Left lung (tissue), 10 donors: Measurements from ENCODE around the gene GOLGA6L7. TPM values are rescaled to one million over a fixed set of nuclear protein-coding genes. Genes with fewer than 3 reads are reported as not detected.
"Not testable (repeated sequence)": the region's sequence is repeated elsewhere in the genome, so short reads cannot be mapped to it uniquely, and the experiment has no call there.

Source experiments
- ATAC-seq: fragments of 200-7000 bp; cut with Tn5 transposase; one replicate; pipeline ENCODE4 v1.9.1; 2020; ENCODE audit warnings: moderate library complexity
- DNase-seq, 4 donors: peaks; one replicate each; pipeline ENCODE4 v3.0.0-alpha.2; 2013 to 2020
- H3K27ac ChIP-seq, 2 donors: fragments of 200-600 bp; sonication (generic) in 1 of 2; one replicate each; pipeline versions ENCODE4 v1.5.0 to v1.8.0; 2020 to 2021
- H3K27me3 ChIP-seq, 2 donors: fragments of 200-600 bp; sonication (generic) in 1 of 2; one replicate each; pipeline versions ENCODE4 v1.5.0 to v1.8.0; 2020 to 2021
- H3K36me3 ChIP-seq, 2 donors: fragments of 200-600 bp; sonication (generic) in 1 of 2; one replicate each; pipeline versions ENCODE4 v1.5.0 to v1.8.0; 2020 to 2021
- H3K4me1 ChIP-seq, 2 donors: fragments of 200-600 bp; one replicate each; pipeline ENCODE4 v1.8.0; 2021
- H3K4me3 ChIP-seq, 2 donors: fragments of 200-600 bp; sonication (generic) in 1 of 2; one replicate each; pipeline versions ENCODE4 v1.5.0 to v1.8.0; 2020 to 2021; ENCODE audit warnings: mild to moderate bottlenecking in 1 of 2
- H3K9me3 ChIP-seq, 2 donors: fragments of 200-600 bp; sonication (generic) in 1 of 2; one replicate each; pipeline versions ENCODE4 v1.5.0 to v1.8.0; 2020 to 2021
- intact Hi-C, 2 donors: fragments of 100-400 bp; cut with DNase I; formaldehyde crosslinking; loops; one replicate each; pipeline versions ENCODE4 v1.11.2 to v1.14.2; 2022
- polyA plus RNA-seq, 6 donors: library from polyadenylated mRNA; unstranded; fragments of 120-200 nt; gene quantifications; one replicate each; pipeline ENCODE4 v1.2.1, GENCODE V29; 2013; ENCODE audit not compliant: insufficient read length in 6 of 6
- total RNA-seq, 2 donors: library from RNA; stranded (reverse); fragmentation: NEBNext Ultra II Directional; extraction: Animal tissue kit (Norgen Biotek cat#: 25700); gene quantifications; one replicate each; pipeline ENCODE4 v1.2.1, GENCODE V29; 2021
- TF ChIP-seq, protein P1 (sequence below), 2 donors: fragments of 200-600 bp; sonication (generic) in 1 of 2; IDR thresholded peaks; one replicate each; pipeline versions ENCODE4 v1.5.0 to v1.8.0; 2021; ENCODE audit warnings: antibody characterized with exemption in 2 of 2
- donor health status: DM: no; HTN: yes; CAD: no.
- donor health status: DM: no; HTN: no; CAD: no.

GOLGA6L7 gene
- total and polyA plus RNA-seq, 8 donors = 0.33 to 1.4 (median 0.95) TPM; not detected in 2

DNA sequence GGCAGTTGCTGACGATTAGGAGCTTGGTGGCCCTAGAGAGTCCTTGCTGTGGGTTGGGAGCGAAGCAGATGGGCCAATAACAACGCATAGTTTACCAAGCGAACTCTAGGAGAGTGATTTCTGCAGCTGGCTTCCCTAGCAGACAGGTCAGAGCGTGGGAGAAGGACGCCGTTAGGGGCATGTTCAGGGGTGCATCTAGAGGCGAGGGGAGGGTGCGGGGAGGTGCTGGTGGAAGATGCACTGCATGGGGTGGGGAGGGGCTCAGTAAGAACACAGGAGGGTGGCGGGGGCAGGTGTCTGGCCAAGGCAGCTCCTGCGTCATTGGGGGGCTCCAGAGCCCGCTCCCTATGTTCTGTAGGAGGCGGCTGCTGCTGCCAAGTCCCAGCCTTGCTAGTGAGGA lies 46.2 kb upstream of the GOLGA6L7 start:
- H3K27me3 ChIP-seq = no peaks in the 10 kb centered on the region
- intact Hi-C loops = no loop called here
- TF ChIP-seq, protein P1, sequence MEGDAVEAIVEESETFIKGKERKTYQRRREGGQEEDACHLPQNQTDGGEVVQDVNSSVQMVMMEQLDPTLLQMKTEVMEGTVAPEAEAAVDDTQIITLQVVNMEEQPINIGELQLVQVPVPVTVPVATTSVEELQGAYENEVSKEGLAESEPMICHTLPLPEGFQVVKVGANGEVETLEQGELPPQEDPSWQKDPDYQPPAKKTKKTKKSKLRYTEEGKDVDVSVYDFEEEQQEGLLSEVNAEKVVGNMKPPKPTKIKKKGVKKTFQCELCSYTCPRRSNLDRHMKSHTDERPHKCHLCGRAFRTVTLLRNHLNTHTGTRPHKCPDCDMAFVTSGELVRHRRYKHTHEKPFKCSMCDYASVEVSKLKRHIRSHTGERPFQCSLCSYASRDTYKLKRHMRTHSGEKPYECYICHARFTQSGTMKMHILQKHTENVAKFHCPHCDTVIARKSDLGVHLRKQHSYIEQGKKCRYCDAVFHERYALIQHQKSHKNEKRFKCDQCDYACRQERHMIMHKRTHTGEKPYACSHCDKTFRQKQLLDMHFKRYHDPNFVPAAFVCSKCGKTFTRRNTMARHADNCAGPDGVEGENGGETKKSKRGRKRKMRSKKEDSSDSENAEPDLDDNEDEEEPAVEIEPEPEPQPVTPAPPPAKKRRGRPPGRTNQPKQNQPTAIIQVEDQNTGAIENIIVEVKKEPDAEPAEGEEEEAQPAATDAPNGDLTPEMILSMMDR (IDR thresholded peaks at IDR 0.05) = no peak

DNA sequence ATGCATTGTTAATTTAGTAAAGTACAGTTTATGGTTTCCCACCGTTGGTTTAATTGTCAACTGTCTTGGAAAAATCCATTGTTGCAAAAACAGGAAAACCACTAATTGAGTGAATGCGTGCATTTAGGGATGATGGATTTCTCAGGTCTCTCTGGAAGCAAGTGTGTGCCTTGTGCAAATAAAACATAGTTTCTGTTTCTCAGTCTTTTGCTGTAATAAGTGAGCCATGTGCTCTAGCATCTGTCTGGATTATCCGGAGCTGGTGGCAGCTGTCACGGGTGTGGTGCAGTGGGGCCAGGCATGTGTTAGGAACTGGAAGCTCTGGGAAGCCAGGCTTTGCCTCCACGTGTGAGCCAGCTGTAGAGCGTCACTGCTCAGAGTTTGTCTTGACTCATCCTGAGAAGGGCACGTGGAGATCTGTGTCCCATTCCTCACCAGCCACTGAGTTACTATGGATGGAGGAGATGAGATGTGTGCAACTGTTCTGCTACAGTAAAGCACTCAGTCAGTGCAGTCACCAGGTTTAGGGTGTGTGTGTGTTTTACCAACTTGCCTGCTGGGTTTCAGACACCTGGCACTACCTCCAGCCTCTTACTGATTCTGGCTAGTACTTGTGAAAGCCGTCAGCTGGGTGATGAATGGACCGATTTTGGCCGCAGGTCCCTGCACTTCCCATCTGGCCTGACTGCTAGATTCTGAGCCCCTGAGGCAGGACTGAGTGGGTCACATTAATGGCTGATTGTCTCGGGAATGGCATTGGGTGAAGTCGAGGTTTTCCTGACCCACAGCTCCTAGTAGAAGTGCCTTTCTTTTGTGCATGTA lies 44.6 kb upstream of the GOLGA6L7 start:
- DNase-seq (no peak), ATAC-seq (no peak)
- no peaks in the 10 kb centered on the region for H3K4me1 ChIP-seq
- intact Hi-C loops = no loop called here
- no peaks in the 10 kb centered on the region for H3K9me3 ChIP-seq
- no peaks in the 10 kb centered on the region for H3K36me3 ChIP-seq
- no peak overlapping the region for H3K4me3 ChIP-seq
- H3K27ac ChIP-seq = no peak overlapping the region
- TF ChIP-seq, protein P1 (IDR thresholded peaks at IDR 0.05) = no peak
- H3K27me3 ChIP-seq = peaks cover 0 to 14% of the 10 kb centered on the region in 2 donors

More for the DNA sequence above, 46.2 kb upstream of the GOLGA6L7 start:
- ATAC-seq (no peak), DNase-seq (no peak)
- no peaks in the 10 kb centered on the region for H3K9me3 ChIP-seq
- H3K27ac ChIP-seq = no peak overlapping the region
- no peaks in the 10 kb centered on the region for H3K36me3 ChIP-seq
- H3K4me1 ChIP-seq = no peaks in the 10 kb centered on the region
- no peak overlapping the region for H3K4me3 ChIP-seq

DNA sequence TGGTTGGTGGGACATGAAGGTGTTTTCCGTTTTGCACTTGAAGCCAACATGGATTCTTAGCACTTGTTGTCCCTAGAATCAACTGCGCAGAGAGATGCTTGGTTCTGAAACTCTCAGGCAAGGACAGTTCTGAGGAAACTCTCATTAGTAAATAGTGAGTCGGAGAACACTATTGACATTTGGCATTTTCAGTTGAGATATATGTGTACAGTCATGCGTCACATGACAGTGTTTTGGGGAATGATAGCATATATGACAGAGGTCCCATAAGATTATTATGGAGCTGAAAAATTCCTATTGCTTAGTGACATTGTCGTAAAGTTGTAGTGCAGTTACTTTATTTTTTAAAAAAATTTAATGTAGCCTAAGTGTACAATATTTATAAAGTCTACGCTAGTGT lies 43.1 kb upstream of the GOLGA6L7 start:
- Histone ChIP-seq H3K27me3 (peaks cover 8 to 28% of the 10 kb centered on the region in 2 donors), H3K27ac (no peak overlapping the region), H3K9me3 (no peaks in the 10 kb centered on the region), H3K36me3 (no peaks in the 10 kb centered on the region), H3K4me1 (peaks cover 0 to 3% of the 10 kb centered on the region in 2 donors), H3K4me3 (no peak overlapping the region)
- intact Hi-C loops = no loop called here
- no peak for ATAC-seq
- TF ChIP-seq, protein P1 (IDR thresholded peaks at IDR 0.05) = no peak
- no peak for DNase-seq

DNA sequence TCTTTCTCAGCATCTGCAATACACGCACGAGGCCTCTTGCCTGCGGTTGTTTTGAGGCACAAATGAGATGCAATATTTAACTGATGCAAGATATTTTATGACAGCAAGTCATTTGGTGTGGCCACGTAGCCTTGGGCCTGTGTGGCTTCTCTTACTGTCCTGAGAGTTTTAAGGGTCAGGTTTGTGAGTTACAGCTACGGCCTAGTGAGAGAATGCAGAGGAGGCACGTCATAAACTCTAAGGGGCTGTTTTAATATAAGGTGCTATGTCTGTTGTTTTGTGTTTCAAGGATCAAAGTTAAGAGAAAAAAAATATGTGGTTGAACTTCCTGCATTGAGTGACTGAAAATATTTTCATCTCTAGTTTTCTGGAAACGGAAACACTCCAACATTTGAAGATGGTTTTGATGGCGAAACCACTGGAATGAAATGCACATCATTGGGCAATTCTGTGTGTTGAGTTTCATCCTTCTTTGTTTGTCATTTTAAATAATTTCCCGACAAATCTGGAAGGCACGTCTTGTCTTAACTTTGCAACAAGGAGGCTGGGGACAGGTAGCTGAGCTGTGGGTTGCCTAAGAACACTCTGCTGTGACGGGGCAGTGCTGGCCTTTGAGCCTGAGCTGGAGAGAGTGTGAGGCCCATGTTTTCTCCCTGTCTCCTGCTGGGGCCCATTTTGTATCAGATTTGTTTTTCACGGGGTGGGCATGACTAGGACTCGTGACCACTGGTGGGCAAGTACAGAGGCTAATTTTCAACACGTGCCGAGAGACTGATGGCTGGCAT lies 42.5 kb upstream of the GOLGA6L7 start:
- TF ChIP-seq, protein P1 (IDR thresholded peaks at IDR 0.05) = no peak
- no peaks in the 10 kb centered on the region for H3K9me3 ChIP-seq
- H3K27me3 ChIP-seq = peaks cover 10 to 35% of the 10 kb centered on the region in 2 donors
- H3K27ac ChIP-seq = no peak overlapping the region
- intact Hi-C loops = no loop called here
- peaks cover 0 to 10% of the 10 kb centered on the region in 2 donors for H3K4me1 ChIP-seq
- no peak for DNase-seq
- H3K4me3 ChIP-seq = no peak overlapping the region
- no peaks in the 10 kb centered on the region for H3K36me3 ChIP-seq
- ATAC-seq = no peak

DNA sequence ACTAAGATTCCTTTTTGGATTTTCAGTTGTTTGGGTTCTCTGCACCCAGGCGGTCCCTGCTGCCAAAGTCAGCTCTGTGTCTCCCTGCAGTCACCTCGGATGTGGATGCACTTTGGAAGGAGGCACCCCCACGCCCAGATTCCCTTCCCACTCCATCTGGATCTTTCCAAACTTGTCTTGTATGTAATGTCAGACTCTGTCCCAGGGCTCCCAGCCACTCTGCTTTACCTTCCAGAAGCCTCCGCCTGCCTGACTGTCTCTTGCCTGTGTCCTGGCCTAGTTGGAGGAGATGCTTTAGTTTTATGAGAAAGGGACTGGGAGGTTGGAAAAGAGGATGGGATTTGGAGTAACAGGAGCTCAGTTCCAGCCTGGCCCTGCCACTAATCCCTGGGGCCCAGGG lies 41.8 kb upstream of the GOLGA6L7 start:
- H3K27ac ChIP-seq, intact Hi-C loops, H3K36me3 ChIP-seq, DNase-seq, ATAC-seq, H3K9me3 ChIP-seq, H3K4me3 ChIP-seq: not testable (repeated sequence)
- peaks cover 0 to 15% of the 10 kb centered on the region in 2 donors for H3K4me1 ChIP-seq
- H3K27me3 ChIP-seq = peaks cover 14 to 41% of the 10 kb centered on the region in 2 donors

DNA sequence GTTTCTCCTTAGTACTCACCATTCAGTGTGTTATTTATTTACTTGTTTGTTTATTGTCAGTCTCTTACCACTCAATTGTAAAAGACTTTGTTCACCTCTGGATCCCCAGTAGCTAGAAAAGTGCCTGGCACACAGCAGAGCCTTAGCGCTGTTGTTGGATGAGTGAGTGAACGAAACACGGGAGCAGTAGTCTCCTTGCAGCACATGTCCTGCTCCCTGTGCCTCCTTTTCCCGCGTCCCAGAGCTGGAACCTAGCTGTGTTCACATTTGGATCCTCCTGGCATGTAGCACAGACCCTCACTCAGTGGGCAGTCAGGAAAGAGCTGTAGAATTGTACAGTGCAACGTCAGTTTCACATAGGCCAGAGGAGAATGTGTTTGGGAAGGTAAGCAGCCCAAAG lies 41.4 kb upstream of the GOLGA6L7 start:
- not testable (repeated sequence) for ATAC-seq, H3K36me3 ChIP-seq, DNase-seq, H3K27ac ChIP-seq, H3K4me3 ChIP-seq, H3K9me3 ChIP-seq
- H3K27me3 ChIP-seq = peaks cover 19 to 45% of the 10 kb centered on the region in 2 donors
- intact Hi-C loops = loop anchor here in 1 of 2 donors (10.0 kb wide), 1 partner anchor 215 kb away; no protein-coding TSS in a partner anchor
- H3K4me1 ChIP-seq = peaks cover 0 to 16% of the 10 kb centered on the region in 2 donors
